Measurements from ENCODE around the gene PRTFDC1. TPM values are rescaled to one million over a fixed set of nuclear protein-coding genes. Genes with fewer than 3 reads are reported as not detected.

The PRTFDC1 gene
- total and polyA plus RNA-seq, 2 of the 13 experiments (the other 11 are each of a cell fraction or from before 2014, with no cell fraction given), result not detected

GRCh38 chr10:24914148-24914547 is 38.3 kb downstream of the PRTFDC1 start:
- TF ChIP-seq ZNF205 (CRISPR knock-in tag; IDR thresholded peaks at IDR 0.05), result no peak
- TF ChIP-seq SRY (CRISPR knock-in tag; IDR thresholded peaks at IDR 0.05), result no peak
- no peak for TF ChIP-seq MIER3 (CRISPR knock-in tag; IDR thresholded peaks at IDR 0.05; ENCODE audit: borderline replicate concordance)
- TF ChIP-seq NAIF1 (CRISPR knock-in tag; IDR thresholded peaks at IDR 0.05; ENCODE audit: borderline replicate concordance), result no peak
- no peak for TF ChIP-seq MIER2 (CRISPR knock-in tag; IDR thresholded peaks at IDR 0.05)
- no peak for TF ChIP-seq ZBTB3 (CRISPR knock-in tag; IDR thresholded peaks at IDR 0.05; ENCODE audit: borderline replicate concordance, low read depth)
- no peak for TF ChIP-seq PRDM10 (CRISPR knock-in tag; IDR thresholded peaks at IDR 0.05; ENCODE audit: low read depth)
- no peak for TF ChIP-seq KLF9 (CRISPR knock-in tag; IDR thresholded peaks at IDR 0.05; ENCODE audit: low read depth)
- TF ChIP-seq LRRFIP1 (CRISPR knock-in tag; conservative IDR thresholded peaks at IDR 0.05), result no peak
- TF ChIP-seq ISL2 (CRISPR knock-in tag; IDR thresholded peaks at IDR 0.05), result no peak
- no peak for TF ChIP-seq NCOR1 (IDR thresholded peaks at IDR 0.05; ENCODE audit: borderline replicate concordance, low read length)
- no peak for TF ChIP-seq TFAP4 (IDR thresholded peaks at IDR 0.05; ENCODE audit: borderline replicate concordance, low read depth)
- no peak for TF ChIP-seq CCAR2 (optimal IDR thresholded peaks at IDR 0.05; ENCODE audit: low read depth, low read length)
- no peaks in the 10 kb centered on the region for H3K36me3 ChIP-seq (replicated peaks in 1 of 2; ENCODE audit: control insufficient read depth in 1 of 2, insufficient read depth in 2 of 2, low read length in 2 of 2)
- H2AFZ ChIP-seq (ENCODE audit: low read length), result no peak overlapping the region
- H3K27ac ChIP-seq (ENCODE audit: extremely low read length, insufficient read depth, low read length), result no peak overlapping the region
- WGBS (ENCODE audit: low lambda C conversion rate), result 8% methylated on average over 1 of the region's 1 CpG
- FAIRE-seq, result no peak
- intact Hi-C loops (cut with micrococcal nuclease; ENCODE audit: unreplicated experiment) (no loop called here), in situ Hi-C loops (cut with HindIII; ENCODE audit: extremely low pct_ligation_motif_present, low pct_unique_long_range_greater_than_20kb) (no loop called here)
- no peak overlapping the region for H3K4me3 ChIP-seq (replicated peaks in 1 of 3; ENCODE audit: insufficient read depth in 1 of 3, low read depth in 2 of 3, low read length in 3 of 3)
- H3K4me2 ChIP-seq (ENCODE audit: low read depth, low read length), result no peak overlapping the region
- no peaks in the 10 kb centered on the region for H3K4me1 ChIP-seq (ENCODE audit: insufficient read depth, low read length)
- no peaks in the 10 kb centered on the region; a peak in 1 of 5 replicates for H3K27me3 ChIP-seq (ENCODE audit: control insufficient read depth in 1 of 2, insufficient read depth in 2 of 2, low read length in 2 of 2)
- BruUV-seq (replicated peaks), result no TSS peak
- no peak for DNase-seq (ENCODE audit: low spot score)
- ATAC-seq, result no peak
- CTCF ChIA-PET (ENCODE audit: low intra/inter-chr PET ratio, low total read pairs), result no interaction called here
- H4K20me1 ChIP-seq (ENCODE audit: insufficient read depth, low read length), result no peaks in the 10 kb centered on the region
- no peaks in the 10 kb centered on the region for H3K79me2 ChIP-seq (ENCODE audit: insufficient read depth, low read length)
- H3K9ac ChIP-seq (ENCODE audit: insufficient read depth, low read depth, low read length), result no peak overlapping the region
- POLR2A ChIA-PET, result no interaction called here
- H3K9me3 ChIP-seq (ENCODE audit: low read length), result no peaks in the 10 kb centered on the region
